ENCODE results near the gene ARFGEF3. TPM values are rescaled to one million over a fixed set of nuclear protein-coding genes. Genes with fewer than 3 reads are reported as not detected.

The ARFGEF3 gene
- total RNA-seq, 1 experiment from 2014 or later: 5.2 TPM

GRCh38 chr6:138310294-138310693 is 148.6 kb downstream of the ARFGEF3 start:
- DNase-seq: no peak
- no peak for TF ChIP-seq CTCF (IDR thresholded peaks at IDR 0.05; ENCODE audit: insufficient read depth in 1 of 2, low read depth in 1 of 2, low read length in 1 of 2, severe bottlenecking in 1 of 2, unreplicated experiment in 1 of 2)
- H3K27me3 Mint-ChIP-seq (ENCODE audit: insufficient read depth, unreplicated experiment): no peaks in the 10 kb centered on the region
- no peaks in the 10 kb centered on the region for H3K36me3 ChIP-seq (ENCODE audit: control insufficient read depth, insufficient read depth, low read length)
- intact Hi-C loops (cut with micrococcal nuclease; ENCODE audit: unreplicated experiment): no loop called here
- no peak overlapping the region for H3K27ac Mint-ChIP-seq (ENCODE audit: unreplicated experiment)
- H3K27me3 ChIP-seq (replicated peaks; ENCODE audit: control insufficient read depth, insufficient read depth, low read length): no peaks in the 10 kb centered on the region
- no TSS peak for BruUV-seq (replicated peaks)
- H3K4me1 ChIP-seq: no peaks in the 10 kb centered on the region
- no peak overlapping the region for H3K4me3 Mint-ChIP-seq (ENCODE audit: unreplicated experiment)
- H3K4me3 ChIP-seq (ENCODE audit: low read depth, low read length): no peak overlapping the region
- no peaks in the 10 kb centered on the region for H3K9me3 ChIP-seq
- H3K4me1 Mint-ChIP-seq (ENCODE audit: low read depth, unreplicated experiment): peaks cover 6% of the 10 kb centered on the region
- ChIA-PET POLR2A (no interaction called here), CTCF (no interaction called here)
- no peaks in the 10 kb centered on the region for H3K36me3 Mint-ChIP-seq (ENCODE audit: insufficient read depth, unreplicated experiment)
- H3K9me3 Mint-ChIP-seq (ENCODE audit: unreplicated experiment): no peaks in the 10 kb centered on the region

GRCh38 chr6:138310821-138311220 is 149.1 kb downstream of the ARFGEF3 start:
- Histone ChIP-seq H3K36me3 (ENCODE audit: control insufficient read depth, insufficient read depth, low read length) (no peaks in the 10 kb centered on the region), H3K4me1 (no peaks in the 10 kb centered on the region), H3K9me3 (no peaks in the 10 kb centered on the region), H3K4me3 (ENCODE audit: low read depth, low read length) (no peak overlapping the region), H3K27me3 (replicated peaks; ENCODE audit: control insufficient read depth, insufficient read depth, low read length) (no peaks in the 10 kb centered on the region)
- no peak for DNase-seq
- Mint-ChIP-seq H3K27ac (ENCODE audit: unreplicated experiment) (no peak overlapping the region), H3K27me3 (ENCODE audit: insufficient read depth, unreplicated experiment) (no peaks in the 10 kb centered on the region), H3K4me3 (ENCODE audit: unreplicated experiment) (no peak overlapping the region), H3K9me3 (ENCODE audit: unreplicated experiment) (no peaks in the 10 kb centered on the region), H3K36me3 (ENCODE audit: insufficient read depth, unreplicated experiment) (no peaks in the 10 kb centered on the region), H3K4me1 (ENCODE audit: low read depth, unreplicated experiment) (peaks cover 6% of the 10 kb centered on the region)
- intact Hi-C loops (cut with micrococcal nuclease; ENCODE audit: unreplicated experiment): no loop called here
- no TSS peak for BruUV-seq (replicated peaks)
- TF ChIP-seq CTCF (IDR thresholded peaks at IDR 0.05; ENCODE audit: insufficient read depth in 1 of 2, low read depth in 1 of 2, low read length in 1 of 2, severe bottlenecking in 1 of 2, unreplicated experiment in 1 of 2): no peak
- POLR2A ChIA-PET: no interaction called here
- CTCF ChIA-PET: no interaction called here

DNA sequence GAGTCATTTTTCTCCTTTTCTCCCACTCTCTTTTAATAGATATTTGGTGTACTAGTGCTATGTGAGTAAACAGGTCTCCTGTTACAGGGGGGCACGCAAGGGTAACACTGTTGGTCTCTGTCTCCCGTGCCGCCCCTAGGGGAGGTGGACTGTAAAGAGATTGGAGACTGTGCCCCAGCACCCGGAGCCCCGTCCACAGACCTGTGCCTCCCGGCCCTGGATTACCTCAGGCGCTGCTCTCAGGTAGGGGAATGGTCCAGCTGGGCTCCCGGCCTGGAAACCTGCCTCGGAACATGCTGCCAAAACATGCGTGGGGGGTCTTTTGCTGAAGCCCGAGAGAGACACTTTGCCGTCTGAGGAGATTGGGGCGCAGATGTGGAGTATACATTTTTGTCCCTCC is 149.5 kb downstream of the ARFGEF3 start:
- H3K4me3 ChIP-seq (ENCODE audit: low read depth, low read length): no peak overlapping the region
- Mint-ChIP-seq H3K9me3 (ENCODE audit: unreplicated experiment) (no peaks in the 10 kb centered on the region), H3K4me3 (ENCODE audit: unreplicated experiment) (no peak overlapping the region), H3K27ac (ENCODE audit: unreplicated experiment) (no peak overlapping the region), H3K4me1 (ENCODE audit: low read depth, unreplicated experiment) (peaks cover 6% of the 10 kb centered on the region), H3K36me3 (ENCODE audit: insufficient read depth, unreplicated experiment) (no peaks in the 10 kb centered on the region), H3K27me3 (ENCODE audit: insufficient read depth, unreplicated experiment) (no peaks in the 10 kb centered on the region)
- no peaks in the 10 kb centered on the region for H3K9me3 ChIP-seq
- H3K27me3 ChIP-seq (replicated peaks; ENCODE audit: control insufficient read depth, insufficient read depth, low read length): no peaks in the 10 kb centered on the region
- POLR2A ChIA-PET: no interaction called here
- TF ChIP-seq CTCF (IDR thresholded peaks at IDR 0.05; ENCODE audit: insufficient read depth in 1 of 2, low read depth in 1 of 2, low read length in 1 of 2, severe bottlenecking in 1 of 2, unreplicated experiment in 1 of 2): no peak
- intact Hi-C loops (cut with micrococcal nuclease; ENCODE audit: unreplicated experiment): no loop called here
- no peaks in the 10 kb centered on the region for H3K4me1 ChIP-seq
- DNase-seq: no peak
- BruUV-seq (replicated peaks): no TSS peak
- H3K36me3 ChIP-seq (ENCODE audit: control insufficient read depth, insufficient read depth, low read length): no peaks in the 10 kb centered on the region
- CTCF ChIA-PET: no interaction called here
